MV-4-11 (cell line): Measurements from ENCODE around the gene GOLGA8F.
"Not testable (repeated sequence)": the region's sequence is repeated elsewhere in the genome, so short reads cannot be mapped to it uniquely, and the experiment has no call there.

Experiments used
- DNase-seq: peaks from one replicate; lab custom pipeline; 2025; lab: John Stamatoyannopoulos, UW

GOLGA8F gene

GRCh38 chr15:28378364-28378763 is at the start of gene GOLGA8F:
Gene GOLGA8F, plus strand, starts transcription at chr15:28378664. Its CDS starts 98 bp downstream, at chr15:28378762.
- DNase-seq = not testable (repeated sequence)

DNA sequence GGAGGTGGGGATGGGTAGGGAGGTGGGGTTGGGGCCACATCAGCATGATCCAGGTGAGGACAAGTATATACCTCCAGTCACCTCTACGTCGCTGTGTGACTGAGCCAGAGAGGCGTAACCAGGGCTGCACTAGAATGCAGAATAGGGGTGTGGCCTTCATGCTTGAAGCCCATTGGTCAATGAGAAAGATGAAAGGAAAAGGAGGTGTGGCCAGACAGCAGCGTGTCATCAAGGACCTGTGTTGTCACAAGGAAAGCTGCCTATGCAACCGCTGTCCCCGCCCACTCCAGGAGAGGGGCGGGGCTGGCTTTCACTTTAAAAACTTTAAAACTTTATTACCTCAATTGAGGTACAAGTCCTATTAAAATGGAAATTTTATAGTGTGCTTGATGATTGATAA is 20.5 kb upstream of the GOLGA8F start, which contains the start of gene GOLGA6L24:
Gene GOLGA6L24, minus strand, starts transcription at position 101 of the 400 bp plus-strand sequence. Its CDS starts 61 bp downstream, at position 40.
- not testable (repeated sequence) for DNase-seq

- DNase-seq = not testable (repeated sequence)
These were observed 13.0 kb upstream of the GOLGA8F start for GRCh38 chr15:28365502-28365901.

- not testable (repeated sequence) for DNase-seq
These were observed 1.6 kb downstream of the GOLGA8F start for GRCh38 chr15:28380053-28380452.

GRCh38 chr15:28396022-28396421 is 17.6 kb downstream of the GOLGA8F start:
- DNase-seq = not testable (repeated sequence)

DNA sequence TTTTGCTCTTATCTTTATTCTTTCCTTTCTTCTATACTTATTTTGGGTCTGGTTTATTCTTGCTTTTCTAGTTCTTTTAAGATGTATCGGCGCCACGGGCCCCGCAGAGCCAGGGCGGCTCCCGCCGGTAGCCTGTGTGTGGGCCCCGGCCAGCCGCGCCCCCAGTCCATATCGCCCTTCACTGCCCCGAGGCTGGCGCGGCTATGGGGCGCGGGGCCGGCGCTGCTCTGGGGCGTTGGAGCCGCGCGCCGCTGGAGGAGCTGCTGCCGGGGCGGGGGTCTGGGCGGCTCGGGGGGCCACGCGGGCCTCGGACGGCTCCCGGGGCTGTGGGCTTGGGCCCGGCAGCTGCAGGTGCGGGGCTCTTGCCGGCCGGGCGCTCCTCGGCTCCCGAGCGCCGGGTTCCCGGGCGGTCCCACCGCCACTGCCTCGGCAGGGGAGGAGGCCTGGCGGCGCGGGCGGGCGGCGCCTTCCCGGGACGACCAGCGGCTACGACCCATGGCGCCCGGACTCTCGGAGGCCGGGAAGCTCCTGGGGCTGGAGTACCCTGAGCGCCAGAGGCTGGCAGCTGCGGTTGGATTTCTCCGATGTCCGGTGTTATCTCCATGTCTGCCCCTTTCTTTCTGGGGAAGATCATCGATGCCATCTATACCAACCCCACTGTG is 24.4 kb downstream of the GOLGA8F start:
- not testable (repeated sequence) for DNase-seq

GRCh38 chr15:28420470-28420869 is 42.0 kb downstream of the GOLGA8F start:
- DNase-seq = not testable (repeated sequence)

- DNase-seq = not testable (repeated sequence)
These were observed 57.1 kb downstream of the GOLGA8F start for GRCh38 chr15:28435594-28435993.
